Testis (tissue), 2 donors: ENCODE measurements around the gene RARRES2.

ENCODE experiments used
- POLR2A ChIP-seq: fragments of 450-650 bp; IDR thresholded peaks from one replicate; pipeline ENCODE4 v1.6.1; 2017; ENCODE audit warnings: antibody characterized with exemption, mild to moderate bottlenecking, moderate library complexity
- TF ChIP-seq, protein P1 (sequence below), 3 experiments: fragments of 450-650 bp in 2 of 3; fragments of 200-600 bp in 1 of 3; sonication (generic) in 1 of 3; IDR thresholded peaks; one replicate each; pipeline ENCODE4 v1.5.1; 2016 to 2019; ENCODE audit warnings: antibody characterized with exemption in 3 of 3, mild to moderate bottlenecking in 2 of 3, moderate library complexity in 1 of 3

DNA sequence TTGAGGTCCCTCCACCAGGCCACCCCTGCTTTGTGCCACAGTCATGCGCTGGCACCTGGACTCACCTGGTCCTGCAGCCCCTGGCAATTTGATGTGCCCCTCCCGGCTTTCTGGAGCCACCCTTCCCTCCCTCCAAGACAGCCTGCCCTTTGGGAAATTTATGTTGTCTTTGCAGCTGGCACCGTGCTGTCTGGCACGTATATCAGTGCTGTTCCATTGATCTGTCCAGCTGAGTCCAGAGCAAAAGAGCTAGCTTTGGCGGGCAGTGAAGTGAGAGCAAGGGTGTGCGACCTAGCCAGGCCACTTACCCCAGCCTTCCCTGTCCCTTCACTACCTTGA lies 5.7 kb downstream of the RARRES2 start:
- TF ChIP-seq POLR2A = no peak
- TF ChIP-seq, protein P1, sequence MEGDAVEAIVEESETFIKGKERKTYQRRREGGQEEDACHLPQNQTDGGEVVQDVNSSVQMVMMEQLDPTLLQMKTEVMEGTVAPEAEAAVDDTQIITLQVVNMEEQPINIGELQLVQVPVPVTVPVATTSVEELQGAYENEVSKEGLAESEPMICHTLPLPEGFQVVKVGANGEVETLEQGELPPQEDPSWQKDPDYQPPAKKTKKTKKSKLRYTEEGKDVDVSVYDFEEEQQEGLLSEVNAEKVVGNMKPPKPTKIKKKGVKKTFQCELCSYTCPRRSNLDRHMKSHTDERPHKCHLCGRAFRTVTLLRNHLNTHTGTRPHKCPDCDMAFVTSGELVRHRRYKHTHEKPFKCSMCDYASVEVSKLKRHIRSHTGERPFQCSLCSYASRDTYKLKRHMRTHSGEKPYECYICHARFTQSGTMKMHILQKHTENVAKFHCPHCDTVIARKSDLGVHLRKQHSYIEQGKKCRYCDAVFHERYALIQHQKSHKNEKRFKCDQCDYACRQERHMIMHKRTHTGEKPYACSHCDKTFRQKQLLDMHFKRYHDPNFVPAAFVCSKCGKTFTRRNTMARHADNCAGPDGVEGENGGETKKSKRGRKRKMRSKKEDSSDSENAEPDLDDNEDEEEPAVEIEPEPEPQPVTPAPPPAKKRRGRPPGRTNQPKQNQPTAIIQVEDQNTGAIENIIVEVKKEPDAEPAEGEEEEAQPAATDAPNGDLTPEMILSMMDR (IDR thresholded peaks at IDR 0.05) = no peak
